ENCODE data around the gene PARD3. TPM values are rescaled to one million over a fixed set of nuclear protein-coding genes. Genes with fewer than 3 reads are reported as not detected.

The PARD3 gene
- total and polyA plus RNA-seq, 10 of the 15 experiments (the other 5 are each of a cell fraction or from before 2014, with no cell fraction given) = 2.6 to 43.1 (median 13.9) TPM

- SMC1A ChIA-PET (ENCODE audit: uncharacterized antibody, unreplicated experiment) = interaction anchor here (1.0 to 1.6 kb wide), 2 partner anchors 10 to 62 kb away, joined by 3 to 4 read pairs; no protein-coding TSS in a partner anchor
- 24% methylated on average over 2 of the region's 3 CpGs for WGBS (ENCODE audit: insufficient coverage, insufficient replicate concordance, low lambda C conversion rate, missing lambda C conversion rate)
- in situ Hi-C loops (cut with MboI) = no loop called here
- Histone ChIP-seq H2AFZ (ENCODE audit: control insufficient read depth, low read depth, low read length) (no peak overlapping the region), H3K4me3 (no peak overlapping the region), H4K20me1 (ENCODE audit: control insufficient read depth, insufficient read depth) (no peaks in the 10 kb centered on the region), H3K9me3 (replicated peaks; ENCODE audit: control insufficient read depth, insufficient read depth, low read length) (no peaks in the 10 kb centered on the region), H3K36me3 (ENCODE audit: control insufficient read depth in 2 of 2, insufficient read depth in 2 of 2, low read length in 1 of 2) (no peaks in the 10 kb centered on the region), H3K4me2 (ENCODE audit: control insufficient read depth, insufficient read depth) (no peak overlapping the region), H3K79me2 (ENCODE audit: control insufficient read depth, insufficient read depth, low read length) (no peaks in the 10 kb centered on the region), H3K27me3 (replicated peaks in 1 of 2; ENCODE audit: control insufficient read depth in 2 of 2, insufficient read depth in 2 of 2, low read length in 1 of 2) (no peaks in the 10 kb centered on the region), H3K4me1 (ENCODE audit: control insufficient read depth, insufficient read depth, low read length) (no peaks in the 10 kb centered on the region), H3K9ac (ENCODE audit: control insufficient read depth, insufficient read depth, low read length) (no peak overlapping the region), H3K27ac (ENCODE audit: control insufficient read depth, insufficient read depth) (no peak overlapping the region)
- POLR2A ChIA-PET = no interaction called here
- CTCF ChIA-PET = interaction anchor here (1.1 to 2.2 kb wide), 2 partner anchors 10 to 592 kb away, joined by 3 to 5 read pairs; no protein-coding TSS in a partner anchor
- intact Hi-C loops (cut with micrococcal nuclease; ENCODE audit: unreplicated experiment) = no loop called here
- FAIRE-seq = no peak
- RAD21 ChIA-PET (ENCODE audit: unreplicated experiment) = interaction anchor here (1.4 kb wide), 1 partner anchor 1244 kb away, joined by 3 read pairs; no protein-coding TSS in a partner anchor
- BruUV-seq (replicated peaks) = no TSS peak
- DNase-seq (ENCODE audit: low read depth, low spot score) = no peak
- ATAC-seq = no peak
- no peak for TF ChIP-seq FOXM1 (IDR thresholded peaks at IDR 0.05; ENCODE audit: low read depth, low read length)
- TF ChIP-seq CREB1 (IDR thresholded peaks at IDR 0.05; ENCODE audit: low read depth) = no peak
- no peak for TF ChIP-seq BCL3 (IDR thresholded peaks at IDR 0.05; ENCODE audit: borderline replicate concordance, insufficient read depth, low read depth, low read length, poor library complexity, severe bottlenecking)
- TF ChIP-seq ZNF24 (IDR thresholded peaks at IDR 0.05) = no peak
- TF ChIP-seq NR2F1 (conservative IDR thresholded peaks at IDR 0.05) = no peak
- TF ChIP-seq KLF5 (IDR thresholded peaks at IDR 0.05; ENCODE audit: partially characterized antibody) = no peak
- no peak for TF ChIP-seq PAX8 (IDR thresholded peaks at IDR 0.05)
- TF ChIP-seq CEBPB (IDR thresholded peaks at IDR 0.05; ENCODE audit: borderline replicate concordance in 1 of 2, low read depth in 2 of 2, low read length in 2 of 2) = no peak
- TF ChIP-seq DPF2 (IDR thresholded peaks at IDR 0.05) = no peak
- TF ChIP-seq CREM (IDR thresholded peaks at IDR 0.05; ENCODE audit: low read depth) = no peak
- no peak for TF ChIP-seq GATAD2B (conservative IDR thresholded peaks at IDR 0.05; ENCODE audit: low read depth)
- TF ChIP-seq STAT3 (IDR thresholded peaks at IDR 0.05; ENCODE audit: low read depth, low read length) = no peak
- TF ChIP-seq BRCA1 (IDR thresholded peaks at IDR 0.05; ENCODE audit: low read depth, low read length) = no peak
- TF ChIP-seq IKZF1 (conservative IDR thresholded peaks at IDR 0.05) = no peak
- no peak for TF ChIP-seq EED (IDR thresholded peaks at IDR 0.05; ENCODE audit: low read depth)
- no peak for TF ChIP-seq SMC3 (IDR thresholded peaks at IDR 0.05; ENCODE audit: borderline replicate concordance, low read length)
- no peak for TF ChIP-seq CEBPZ (IDR thresholded peaks at IDR 0.05; ENCODE audit: low read depth, low read length)
Measured at GRCh38 chr10:34575882-34576281, 239.2 kb downstream of the PARD3 start.

Measured in GM12878 (cell line).